GM19035 (cell line): ENCODE results near the gene HOXA1.

ENCODE experiments used
- ATAC-seq: cut with Tn5 transposase; IDR thresholded peaks from one replicate; pipeline ENCODE4 v1.9.1; 2021; ENCODE audit not compliant: unreplicated experiment

HOXA1 gene

GRCh38 chr7:27116962-27117886, 21.4 kb upstream of the HOXA1 start:
- no peak for ATAC-seq

DNA sequence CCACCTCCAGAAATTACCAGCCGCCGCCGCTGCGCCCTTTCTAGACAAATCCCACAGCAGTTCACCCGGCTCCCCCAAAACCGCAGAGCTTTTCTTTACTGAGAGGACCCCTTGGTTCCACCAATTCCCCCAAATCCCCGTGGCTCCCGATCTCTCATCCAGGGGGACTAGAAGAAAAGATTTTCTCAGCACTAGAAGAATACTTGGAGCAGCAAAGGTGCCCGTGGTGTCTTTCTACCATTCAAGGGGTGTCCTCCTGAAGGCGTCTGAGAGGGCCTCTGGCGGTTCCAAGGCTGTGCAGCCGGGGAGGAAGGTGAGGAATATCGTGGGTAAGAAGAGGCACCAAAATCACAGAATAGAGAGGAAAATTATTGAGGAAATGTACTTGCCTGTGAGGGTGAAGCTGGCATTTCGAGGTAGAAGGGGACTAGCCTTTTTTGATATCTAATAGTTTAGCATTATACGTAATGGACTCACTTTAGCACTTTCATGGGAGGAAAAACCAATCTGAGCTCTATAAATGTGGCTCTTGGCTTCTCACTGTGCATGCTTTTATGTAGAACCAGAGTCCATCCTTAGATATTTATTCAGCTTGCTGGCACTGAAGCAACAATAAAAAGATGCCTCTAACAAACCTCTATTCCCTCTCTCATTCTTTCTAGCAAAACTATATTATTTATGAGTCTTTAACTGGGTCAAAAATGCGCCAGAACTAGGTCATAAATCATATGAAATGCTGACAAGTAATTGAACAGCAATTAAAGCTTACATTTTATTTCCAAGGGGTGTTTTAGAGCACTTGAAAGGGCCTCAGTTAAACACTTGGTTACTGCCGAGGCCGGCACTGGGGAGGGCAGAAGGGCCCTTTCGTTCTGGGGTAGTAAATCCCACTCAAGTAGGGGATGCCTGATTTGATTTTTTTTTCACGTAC, 20.5 kb upstream of the HOXA1 start:
- no peak for ATAC-seq

DNA sequence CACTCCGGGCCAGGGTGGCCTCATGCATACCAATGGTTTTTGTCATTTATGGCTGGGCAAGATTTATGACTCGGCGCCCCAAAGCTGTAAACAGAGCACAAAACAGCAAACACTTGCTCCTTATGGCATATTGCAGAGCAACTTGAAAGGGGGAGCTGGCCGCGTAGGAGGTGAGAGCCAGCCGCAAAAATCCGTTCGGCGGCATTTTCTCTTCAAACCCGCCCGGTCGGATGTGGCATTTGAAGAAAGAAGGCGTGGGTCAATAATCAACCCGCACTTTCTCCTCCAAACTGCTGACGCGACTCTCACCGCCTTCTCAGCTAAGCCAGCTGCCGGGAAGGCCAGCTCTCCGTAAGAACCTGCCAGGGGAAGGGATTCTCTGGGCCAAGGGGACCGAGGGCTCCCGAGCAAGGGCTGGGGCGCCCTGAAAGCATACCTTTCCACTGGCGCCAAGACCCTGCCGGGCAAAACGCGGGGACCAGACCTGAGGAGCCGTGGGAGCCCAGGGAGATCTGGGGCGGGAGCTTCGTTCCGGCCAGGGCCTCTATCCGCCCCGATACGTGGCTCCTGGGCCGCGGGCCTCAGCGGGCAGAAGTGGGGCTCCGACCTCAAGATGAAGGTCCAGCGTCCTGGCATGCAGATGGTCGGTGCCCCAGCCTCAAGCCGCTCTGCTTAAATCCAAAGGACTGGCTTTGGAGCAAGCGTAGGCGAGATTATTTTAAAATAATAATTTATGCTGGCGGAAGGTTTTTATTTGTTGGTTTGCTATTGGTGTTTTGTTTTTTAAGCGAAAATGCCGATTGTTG, 19.6 kb upstream of the HOXA1 start:
- ATAC-seq: no peak

GRCh38 chr7:27114881-27115220, 19.1 kb upstream of the HOXA1 start:
- ATAC-seq: no peak

DNA sequence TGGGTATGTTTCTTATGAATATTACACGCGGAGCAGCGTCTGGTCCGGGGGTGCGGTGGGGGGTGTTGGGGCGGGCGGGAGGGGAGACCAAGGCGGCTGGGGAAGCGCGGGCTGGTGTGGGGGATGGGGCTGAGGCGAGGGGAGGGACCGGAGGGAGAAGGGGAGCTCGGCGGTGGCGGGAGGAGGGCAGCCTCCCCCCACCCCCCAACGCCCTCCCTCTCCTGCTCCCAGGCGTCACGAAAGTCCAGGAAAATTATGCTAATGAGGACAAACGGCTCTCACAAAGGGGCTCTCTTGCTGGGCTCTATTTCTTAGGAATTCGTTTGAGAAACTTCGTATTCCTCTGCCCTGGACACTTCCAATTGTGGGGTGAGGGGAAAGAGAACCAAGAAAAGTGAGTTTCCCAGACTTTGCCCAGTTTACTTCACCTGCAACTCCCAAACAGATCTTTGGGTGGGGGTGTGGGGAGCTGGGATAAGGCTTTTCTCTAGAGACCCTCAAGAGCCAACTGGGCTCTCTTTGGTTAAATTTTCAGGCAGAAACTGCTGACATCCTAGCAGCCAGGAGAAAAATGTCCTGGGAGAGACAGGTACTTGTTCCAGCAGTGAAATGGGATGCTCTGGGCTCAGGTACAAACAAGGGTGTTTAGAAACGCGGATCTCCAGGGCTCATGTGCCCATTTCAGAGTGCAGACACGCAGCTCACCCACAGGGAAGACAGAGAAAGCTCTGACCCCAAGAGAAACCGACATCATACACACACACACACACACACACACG, 18.4 kb upstream of the HOXA1 start:
- ATAC-seq: no peak

GRCh38 chr7:27112955-27113949, 17.5 kb upstream of the HOXA1 start:
- ATAC-seq: no peak

- no peak for ATAC-seq
Observed at GRCh38 chr7:27112361-27112760, 16.6 kb upstream of the HOXA1 start.

- no peak for ATAC-seq
Observed at GRCh38 chr7:27111751-27112277, 16.0 kb upstream of the HOXA1 start.

DNA sequence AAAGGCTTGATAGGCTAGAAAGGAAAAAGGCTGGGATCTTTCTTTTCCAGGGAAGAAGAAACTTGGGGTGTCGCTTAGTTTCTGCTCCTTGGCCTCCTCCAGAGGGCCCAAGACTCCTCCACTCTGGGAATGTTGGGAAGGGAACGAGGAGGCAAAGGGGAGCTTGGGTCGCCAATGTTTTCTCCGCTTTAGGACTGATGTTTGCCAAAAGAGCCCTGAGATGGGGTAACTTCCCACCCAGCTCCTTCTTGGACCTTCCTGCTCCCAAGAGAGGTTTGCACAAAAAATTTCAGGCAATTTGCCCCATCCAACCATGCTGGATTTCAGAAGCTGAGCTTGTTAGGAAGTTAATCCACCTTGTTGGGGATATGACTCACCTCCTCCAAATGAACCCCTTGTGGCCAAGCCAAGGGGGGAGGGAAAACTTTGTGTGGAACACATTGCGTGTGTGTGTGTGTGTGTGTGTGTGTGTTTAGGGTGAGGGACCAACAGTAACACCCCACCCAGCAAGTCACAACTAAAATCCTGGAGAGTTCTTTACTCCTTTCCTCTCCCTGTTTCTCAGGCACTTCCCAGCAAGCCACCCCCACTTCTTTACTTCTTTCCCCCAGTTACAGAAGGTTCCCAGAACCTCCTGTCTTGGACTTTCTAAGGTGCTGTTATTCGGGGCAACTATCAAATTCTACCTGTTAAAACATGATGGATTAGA, 15.4 kb upstream of the HOXA1 start:
- no peak for ATAC-seq

DNA sequence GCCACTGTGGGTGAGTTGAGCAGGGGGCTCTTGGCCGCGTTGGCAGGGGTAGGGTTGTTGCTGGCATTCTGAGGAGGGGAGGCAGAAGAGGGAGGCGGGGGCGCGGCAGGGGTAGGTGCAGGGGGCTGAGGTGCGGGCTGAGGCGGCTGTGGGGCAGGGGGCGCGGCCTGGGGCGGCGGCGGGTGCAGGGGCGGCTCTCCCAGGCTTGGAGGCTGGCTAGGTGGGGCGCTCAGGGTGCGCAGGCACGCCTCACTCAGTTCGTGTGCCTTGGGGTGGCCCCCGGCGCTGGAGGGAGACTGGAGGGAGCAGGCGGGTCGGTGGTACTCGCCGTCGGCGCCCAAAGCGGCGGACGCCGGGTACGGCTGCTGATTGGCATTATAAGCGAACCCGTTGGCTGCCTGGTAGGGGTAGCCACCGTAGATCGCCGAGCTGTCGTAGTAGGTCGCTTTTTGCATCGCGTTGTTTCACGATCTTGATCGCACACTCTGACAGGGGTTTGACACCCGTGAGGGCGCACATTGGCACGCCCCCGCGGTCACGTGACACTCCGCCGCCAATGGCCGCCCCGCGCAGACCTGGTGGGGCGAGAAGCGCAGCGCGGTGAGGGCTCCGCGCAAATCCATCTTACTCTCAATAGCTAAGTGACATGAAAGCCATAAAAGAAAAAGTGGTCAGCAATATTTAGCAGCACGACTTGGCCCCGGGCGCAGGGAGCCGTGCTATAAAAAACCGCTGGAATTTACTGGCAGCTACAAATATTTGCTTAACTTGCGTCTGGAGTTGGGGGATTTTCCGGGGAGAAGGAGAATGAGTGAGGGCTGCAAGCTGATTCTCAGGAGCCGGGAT, 14.6 kb upstream of the HOXA1 start:
- no peak for ATAC-seq

GRCh38 chr7:27109466-27110185, 13.8 kb upstream of the HOXA1 start:
- no peak for ATAC-seq

GRCh38 chr7:27108390-27109127, 12.8 kb upstream of the HOXA1 start:
- ATAC-seq: no peak

- no peak for ATAC-seq
Observed at GRCh38 chr7:27107391-27108381, 11.9 kb upstream of the HOXA1 start.

DNA sequence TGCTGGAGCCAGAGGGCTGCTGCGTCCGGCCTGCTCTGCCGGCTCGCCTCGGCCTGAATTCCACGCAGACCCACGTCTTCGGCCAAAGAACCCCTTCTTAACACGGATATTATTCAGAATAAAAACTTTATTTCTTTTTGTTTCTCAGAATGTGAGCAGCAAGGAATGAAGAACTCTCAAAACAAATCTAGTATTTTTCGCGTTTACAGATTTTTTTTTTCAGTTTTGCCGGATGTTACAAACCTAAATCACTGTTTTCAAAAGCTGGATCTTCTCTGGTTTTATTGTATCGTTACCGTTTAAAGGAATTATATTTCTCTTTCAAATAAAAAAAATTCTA, 11.1 kb upstream of the HOXA1 start:
- ATAC-seq: no peak
